ENCODE data around the gene ANKRD22.

The ANKRD22 gene

DNA sequence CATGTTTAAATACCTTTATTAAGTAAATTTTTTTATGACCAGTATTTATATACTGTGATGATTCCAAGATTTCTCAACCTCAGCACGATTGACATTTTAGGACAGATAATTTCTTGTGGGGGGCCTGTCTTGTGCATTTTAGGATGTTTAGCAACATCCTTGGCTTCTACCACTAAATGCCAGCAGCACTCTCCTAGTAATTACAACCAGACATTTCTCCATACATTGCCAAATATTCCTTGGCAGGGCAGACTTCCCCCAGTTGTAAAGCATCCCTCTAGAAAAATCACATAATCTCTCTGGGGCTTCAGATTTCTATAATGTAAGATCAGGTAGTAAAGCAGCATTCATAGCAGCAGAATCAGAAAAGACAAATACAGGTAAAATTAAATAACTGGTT, 56.9 kb downstream of the ANKRD22 start:
- no peak for DNase-seq

- DNase-seq, result peak; percentile 29
These were observed 57.8 kb downstream of the ANKRD22 start for GRCh38 chr10:88793712-88794299.

DNA sequence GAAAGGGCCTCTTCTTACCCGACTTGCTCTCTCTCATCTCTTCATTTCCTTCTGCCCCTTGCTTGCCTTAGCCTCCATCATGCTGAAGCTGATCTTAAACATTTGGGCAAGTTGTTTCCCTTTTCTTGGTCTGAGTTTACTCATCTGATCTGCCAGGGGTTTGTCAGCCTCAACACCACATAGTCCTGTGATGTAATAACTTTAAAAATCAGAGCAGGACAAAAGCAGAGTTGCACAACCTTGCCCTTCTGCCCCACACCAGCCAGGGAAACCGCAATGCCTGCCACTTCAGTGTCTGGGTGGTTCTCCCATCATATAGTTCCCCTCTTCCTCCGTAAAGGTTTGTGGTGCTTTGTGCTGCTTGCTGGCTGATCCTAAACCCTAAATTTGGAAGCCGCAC, 59.0 kb downstream of the ANKRD22 start:
- DNase-seq, result no peak

- DNase-seq, result no peak
These were observed 59.7 kb downstream of the ANKRD22 start for GRCh38 chr10:88791924-88792323.

- no peak for DNase-seq
These were observed 62.7 kb downstream of the ANKRD22 start for GRCh38 chr10:88788924-88789323.

DNA sequence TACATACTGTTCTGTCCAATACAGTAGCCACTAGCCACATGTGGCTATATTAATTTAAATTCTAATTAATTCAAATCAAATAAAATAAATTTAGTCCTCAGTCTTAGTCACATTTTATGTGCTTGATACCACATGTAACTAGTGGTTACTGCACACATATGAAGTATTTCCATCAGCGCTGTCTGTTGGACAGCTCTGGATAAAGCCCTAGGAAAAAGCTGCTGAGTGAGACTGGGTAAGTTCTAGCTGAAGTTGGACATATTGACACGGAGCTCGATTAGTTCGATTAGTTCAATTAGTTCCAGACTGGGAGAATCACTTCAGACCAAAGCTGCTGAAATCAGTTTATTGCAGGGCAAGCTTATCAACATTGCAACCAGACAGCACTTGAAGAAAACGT, 64.2 kb downstream of the ANKRD22 start:
- no peak for DNase-seq

- no peak for DNase-seq
These were observed 65.4 kb downstream of the ANKRD22 start for GRCh38 chr10:88786032-88786770.

DNA sequence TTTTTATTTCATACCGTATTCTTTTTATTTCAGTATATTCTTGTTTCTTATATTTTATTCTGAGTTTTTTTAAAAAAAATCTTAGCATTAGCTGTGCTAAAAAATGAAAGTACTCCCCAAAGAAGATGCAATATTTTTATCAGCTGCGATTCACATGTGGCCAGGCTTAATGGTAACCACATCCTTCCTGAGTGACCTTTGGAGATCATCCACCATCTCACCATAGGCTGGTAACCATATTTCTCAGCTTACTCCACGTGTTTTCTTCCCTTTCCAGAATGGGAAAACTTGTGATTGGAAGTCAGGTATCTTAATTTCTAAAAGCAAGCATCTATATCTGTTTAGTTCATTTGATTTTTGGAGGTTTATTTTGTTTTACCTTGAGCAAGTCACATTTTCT, 67.9 kb downstream of the ANKRD22 start:
- no peak for DNase-seq

DNA sequence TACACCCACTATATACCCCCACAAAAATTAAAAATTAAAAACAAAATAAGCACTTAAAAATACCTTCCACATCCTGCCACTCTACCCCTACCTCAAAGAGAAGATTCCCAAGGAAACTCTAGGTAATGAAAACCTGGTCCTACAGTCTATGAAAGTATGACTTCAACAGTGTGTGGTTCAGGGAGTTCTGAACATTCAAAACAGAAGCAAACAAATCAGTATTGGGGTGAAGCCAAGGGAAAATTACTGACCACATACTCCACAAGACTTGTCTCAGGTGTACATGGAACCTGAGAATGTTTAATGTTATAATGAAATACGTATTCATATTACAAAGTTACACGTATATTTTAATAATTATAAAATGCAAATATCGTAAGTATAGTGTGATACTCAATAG, 69.4 kb downstream of the ANKRD22 start:
- DNase-seq, result no peak

GRCh38 chr10:88781206-88781605, 70.4 kb downstream of the ANKRD22 start:
- DNase-seq, result no peak
